HepG2 (cell line): ENCODE measurements around the gene STX10. TPM values are rescaled to one million over a fixed set of nuclear protein-coding genes. Genes with fewer than 3 reads are reported as not detected.

Source experiments
- ATF7 ChIP-seq, 2 experiments: fragments of 450-650 bp in 1 of 2; sonication (generic) in 1 of 2; formaldehyde crosslinking in 1 of 2; IDR thresholded peaks; 2 replicates each; pipeline versions ENCODE4 v1.4.0 to v1.6.1; 2016 to 2020; ENCODE audit warnings: antibody characterized with exemption in 1 of 2, mild to moderate bottlenecking in 1 of 2, missing genetic modification reagents in 1 of 2
- BCL6 ChIP-seq: IDR thresholded peaks from 2 replicates; pipeline ENCODE4 v1.6.1; 2016; ENCODE audit warnings: missing genetic modification reagents, missing compliant biosample characterization
- ELF1 ChIP-seq: sonication (generic); formaldehyde crosslinking; IDR thresholded peaks from 2 replicates; pipeline ENCODE4 v1.4.0; 2020; ENCODE audit warnings: missing genetic modification reagents
- ETV5 ChIP-seq: IDR thresholded peaks from 2 replicates; pipeline ENCODE4 v1.6.1; 2018; ENCODE audit warnings: missing biosample characterization, missing genetic modification reagents, inconsistent platforms, borderline replicate concordance
- GZF1 ChIP-seq: sonication (generic); formaldehyde crosslinking; IDR thresholded peaks from 2 replicates; pipeline ENCODE4 v1.5.1; 2020; ENCODE audit warnings: mild to moderate bottlenecking, missing genetic modification reagents
- HCFC1 ChIP-seq: fragments of 150-350 bp; IDR thresholded peaks from 2 replicates; pipeline ENCODE4 v1.6.1; 2014; ENCODE audit warnings: low read depth, low read length
- HDAC2 ChIP-seq: sonication (generic); formaldehyde crosslinking; IDR thresholded peaks from 2 replicates; pipeline ENCODE4 v1.4.0; 2020; ENCODE audit warnings: missing genetic modification reagents
- KDM5A ChIP-seq: fragments of 200-600 bp; sonication (generic); IDR thresholded peaks from 2 replicates; pipeline ENCODE4 v1.7.0; 2018; ENCODE audit warnings: antibody characterized with exemption, mild to moderate bottlenecking, low read length, borderline replicate concordance
- NKX3-1 ChIP-seq: sonication (generic); formaldehyde crosslinking; IDR thresholded peaks from 2 replicates; pipeline ENCODE4 v1.5.0; 2020; ENCODE audit warnings: missing genetic modification reagents
- PHF20 ChIP-seq: sonication (generic); formaldehyde crosslinking; IDR thresholded peaks from 2 replicates; pipeline ENCODE4 v1.5.0; 2020; ENCODE audit warnings: mild to moderate bottlenecking, missing genetic modification reagents
- SAP130 ChIP-seq: IDR thresholded peaks from 2 replicates; pipeline ENCODE4 v1.6.1; 2016; ENCODE audit warnings: low read depth
- XRCC5 ChIP-seq: fragments of 200-400 bp; formaldehyde crosslinking; optimal IDR thresholded peaks from 2 replicates; pipeline ENCODE3; 2017; ENCODE audit warnings: mild to moderate bottlenecking, low read length
- ZFP37 ChIP-seq: sonication (generic); formaldehyde crosslinking; IDR thresholded peaks from 2 replicates; pipeline ENCODE4 v1.4.0; 2020; ENCODE audit warnings: missing genetic modification reagents, borderline replicate concordance
- ZNF160 ChIP-seq: sonication (generic); formaldehyde crosslinking; IDR thresholded peaks from 2 replicates; pipeline ENCODE4 v1.8.0; 2022; ENCODE audit warnings: mild to moderate bottlenecking, inconsistent platforms, missing genetic modification reagents
- ZNF329 ChIP-seq: sonication (generic); formaldehyde crosslinking; IDR thresholded peaks from 2 replicates; pipeline ENCODE4 v1.9.0; 2021; ENCODE audit warnings: low read depth, mild to moderate bottlenecking, missing genetic modification reagents
- ZNF354B ChIP-seq: sonication (generic); formaldehyde crosslinking; IDR thresholded peaks from 2 replicates; pipeline ENCODE4 v1.8.0; 2022; ENCODE audit warnings: mild to moderate bottlenecking, missing genetic modification reagents
- ZNF468 ChIP-seq: sonication (generic); formaldehyde crosslinking; IDR thresholded peaks from 2 replicates; pipeline ENCODE4 v1.8.0; 2022; ENCODE audit warnings: mild to moderate bottlenecking, moderate library complexity, missing genetic modification reagents
- ZNF543 ChIP-seq: sonication (generic); formaldehyde crosslinking; IDR thresholded peaks from 2 replicates; pipeline ENCODE4 v1.4.0; 2020; ENCODE audit warnings: mild to moderate bottlenecking, missing genetic modification reagents
- ZNF570 ChIP-seq: sonication (generic); formaldehyde crosslinking; IDR thresholded peaks from 2 replicates; pipeline ENCODE4 v1.4.0; 2020; ENCODE audit warnings: mild to moderate bottlenecking, missing genetic modification reagents, borderline replicate concordance
- ZNF614 ChIP-seq: IDR thresholded peaks from 2 replicates; pipeline ENCODE4 v1.6.1; 2018; ENCODE audit warnings: missing biosample characterization, missing genetic modification reagents, inconsistent platforms, borderline replicate concordance
- ZNF709 ChIP-seq: sonication (generic); formaldehyde crosslinking; IDR thresholded peaks from 2 replicates; pipeline ENCODE4 v1.5.0; 2020; ENCODE audit warnings: mild to moderate bottlenecking, missing genetic modification reagents
- ZNF768 ChIP-seq: sonication (generic); formaldehyde crosslinking; IDR thresholded peaks from 2 replicates; pipeline ENCODE4 v1.4.0; 2020; ENCODE audit warnings: missing genetic modification reagents
- polyA plus RNA-seq, 8 experiments: library from polyadenylated mRNA; depleted of rRNA in 3 of 8; stranded (reverse) in 7 of 8; unstranded in 1 of 8; fragments of >200 nt; fragmentation: Illumina TruSeq in 4 of 8; extraction: Trizol in 4 of 8; gene quantifications; 2 replicates each; pipeline versions ENCODE4 v1.2.1 to v1.2.3, GENCODE V29; 2011 to 2016; ENCODE audit warnings: low read depth in 4 of 8, missing spikeins in 1 of 8, mixed read lengths in 1 of 8; ENCODE audit not compliant: insufficient read depth in 1 of 8
- total RNA-seq, 5 experiments: library from RNA; depleted of rRNA; stranded (reverse); fragments of >200 nt; fragmentation: Illumina TruSeq; extraction: Trizol; gene quantifications; 2 replicates each; pipeline ENCODE4 v1.2.3, GENCODE V29; 2016; ENCODE audit warnings: low read depth in 1 of 5
- TF ChIP-seq, protein P1 (sequence below): sonication (generic); formaldehyde crosslinking; IDR thresholded peaks from 2 replicates; pipeline ENCODE4 v1.9.0; 2021; ENCODE audit warnings: missing genetic modification reagents, borderline replicate concordance
- TF ChIP-seq, protein P2 (sequence below): sonication (generic); formaldehyde crosslinking; IDR thresholded peaks from 2 replicates; pipeline ENCODE4 v1.5.0; 2020; ENCODE audit warnings: missing genetic modification reagents
- TF ChIP-seq, protein P3 (sequence below): sonication (generic); formaldehyde crosslinking; IDR thresholded peaks from 2 replicates; pipeline ENCODE4 v1.8.0; 2022; ENCODE audit warnings: missing genetic modification reagents, mild to moderate bottlenecking, moderate library complexity, borderline replicate concordance

Gene STX10
- total and polyA plus RNA-seq, 2 of the 13 experiments (the other 11 are each of a cell fraction or from before 2014, with no cell fraction given): 47.9 to 66.4 TPM

DNA sequence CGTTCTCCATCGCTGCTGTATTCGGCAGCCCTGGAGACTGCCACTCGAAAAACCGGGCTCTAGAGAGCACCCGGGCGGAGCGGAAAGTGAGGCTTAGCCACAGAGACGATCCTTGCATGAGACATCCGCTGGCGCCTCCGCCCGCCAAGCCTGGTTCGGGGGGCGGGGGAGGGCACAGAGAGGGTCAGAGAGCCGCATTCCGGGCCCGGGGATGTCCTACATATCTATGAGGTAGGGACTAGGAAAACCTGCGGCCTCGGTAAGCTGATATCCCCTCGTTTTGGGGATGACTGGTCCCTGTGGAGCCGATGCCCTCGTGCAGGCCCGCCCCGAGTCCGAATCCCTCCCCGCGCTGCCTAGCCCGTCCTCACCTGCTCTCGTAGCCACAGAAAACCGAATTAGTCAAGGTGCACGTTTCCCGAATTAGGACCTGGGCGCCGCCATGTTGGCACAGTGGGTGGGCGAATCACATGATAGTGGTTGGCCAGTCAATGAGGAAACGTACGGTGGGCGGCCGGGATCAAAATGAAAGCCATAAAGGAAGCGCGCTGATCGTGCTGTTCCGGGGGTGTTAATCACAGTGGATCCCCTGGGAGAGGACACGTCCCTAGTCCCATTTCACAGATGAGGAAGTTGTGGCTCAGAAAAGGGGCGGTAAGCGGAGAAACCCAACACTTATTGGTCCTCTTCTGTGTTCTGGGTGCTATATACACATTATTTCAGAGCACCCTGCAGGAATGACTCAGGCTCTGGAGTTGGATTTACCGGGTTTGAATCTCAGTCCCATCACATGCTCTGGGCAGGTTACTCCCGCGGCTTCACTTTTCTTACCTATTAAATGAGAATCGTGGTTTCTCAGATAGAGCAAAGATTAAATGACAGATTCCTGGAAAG, 33.6 kb downstream of the STX10 start, which contains the start of gene TRMT1 (continued):
- TF ChIP-seq ZNF160 (CRISPR knock-in tag) (no peak), GZF1 (no peak), ZNF329 (no peak), BCL6 (CRISPR knock-in tag) (peak; percentile 48), ZFP37 (CRISPR knock-in tag) (peak; percentile 50; the same call in 1 of the 2 replicates), KDM5A (peak; percentile 100), ZNF709 (CRISPR knock-in tag) (no peak; the same call in 1 of the 2 replicates), XRCC5 (peak; percentile 66), ETV5 (CRISPR knock-in tag) (peak; percentile 53; the same call in 1 of the 2 replicates), HCFC1 (peak; percentile 75), ATF7 (IDR thresholded peaks at IDR 0.05) (no peak), ATF7 (CRISPR knock-in tag; IDR thresholded peaks at IDR 0.05) (0 out of 2 replicates have a peak, but pooled peaks have one; percentile 28), NKX3-1 (no peak), PHF20 (CRISPR knock-in tag) (peak; percentile 99), ZNF468 (no peak), ZNF768 (no peak; the same call in 1 of the 2 replicates), ZNF543 (CRISPR knock-in tag) (no peak), SAP130 (CRISPR knock-in tag) (peak; percentile 100), ZNF354B (CRISPR knock-in tag) (no peak), ZNF570 (CRISPR knock-in tag) (no peak), HDAC2 (CRISPR knock-in tag) (peak; percentile 94), ELF1 (peak; percentile 83), ZNF614 (0 out of 2 replicates have a peak, but pooled peaks have one; percentile 58)
- TF ChIP-seq, protein P1, sequence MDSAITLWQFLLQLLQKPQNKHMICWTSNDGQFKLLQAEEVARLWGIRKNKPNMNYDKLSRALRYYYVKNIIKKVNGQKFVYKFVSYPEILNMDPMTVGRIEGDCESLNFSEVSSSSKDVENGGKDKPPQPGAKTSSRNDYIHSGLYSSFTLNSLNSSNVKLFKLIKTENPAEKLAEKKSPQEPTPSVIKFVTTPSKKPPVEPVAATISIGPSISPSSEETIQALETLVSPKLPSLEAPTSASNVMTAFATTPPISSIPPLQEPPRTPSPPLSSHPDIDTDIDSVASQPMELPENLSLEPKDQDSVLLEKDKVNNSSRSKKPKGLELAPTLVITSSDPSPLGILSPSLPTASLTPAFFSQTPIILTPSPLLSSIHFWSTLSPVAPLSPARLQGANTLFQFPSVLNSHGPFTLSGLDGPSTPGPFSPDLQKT: no peak
- TF ChIP-seq, protein P2, sequence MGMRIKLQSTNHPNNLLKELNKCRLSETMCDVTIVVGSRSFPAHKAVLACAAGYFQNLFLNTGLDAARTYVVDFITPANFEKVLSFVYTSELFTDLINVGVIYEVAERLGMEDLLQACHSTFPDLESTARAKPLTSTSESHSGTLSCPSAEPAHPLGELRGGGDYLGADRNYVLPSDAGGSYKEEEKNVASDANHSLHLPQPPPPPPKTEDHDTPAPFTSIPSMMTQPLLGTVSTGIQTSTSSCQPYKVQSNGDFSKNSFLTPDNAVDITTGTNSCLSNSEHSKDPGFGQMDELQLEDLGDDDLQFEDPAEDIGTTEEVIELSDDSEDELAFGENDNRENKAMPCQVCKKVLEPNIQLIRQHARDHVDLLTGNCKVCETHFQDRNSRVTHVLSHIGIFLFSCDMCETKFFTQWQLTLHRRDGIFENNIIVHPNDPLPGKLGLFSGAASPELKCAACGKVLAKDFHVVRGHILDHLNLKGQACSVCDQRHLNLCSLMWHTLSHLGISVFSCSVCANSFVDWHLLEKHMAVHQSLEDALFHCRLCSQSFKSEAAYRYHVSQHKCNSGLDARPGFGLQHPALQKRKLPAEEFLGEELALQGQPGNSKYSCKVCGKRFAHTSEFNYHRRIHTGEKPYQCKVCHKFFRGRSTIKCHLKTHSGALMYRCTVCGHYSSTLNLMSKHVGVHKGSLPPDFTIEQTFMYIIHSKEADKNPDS (CRISPR knock-in tag): no peak
- TF ChIP-seq, protein P3, sequence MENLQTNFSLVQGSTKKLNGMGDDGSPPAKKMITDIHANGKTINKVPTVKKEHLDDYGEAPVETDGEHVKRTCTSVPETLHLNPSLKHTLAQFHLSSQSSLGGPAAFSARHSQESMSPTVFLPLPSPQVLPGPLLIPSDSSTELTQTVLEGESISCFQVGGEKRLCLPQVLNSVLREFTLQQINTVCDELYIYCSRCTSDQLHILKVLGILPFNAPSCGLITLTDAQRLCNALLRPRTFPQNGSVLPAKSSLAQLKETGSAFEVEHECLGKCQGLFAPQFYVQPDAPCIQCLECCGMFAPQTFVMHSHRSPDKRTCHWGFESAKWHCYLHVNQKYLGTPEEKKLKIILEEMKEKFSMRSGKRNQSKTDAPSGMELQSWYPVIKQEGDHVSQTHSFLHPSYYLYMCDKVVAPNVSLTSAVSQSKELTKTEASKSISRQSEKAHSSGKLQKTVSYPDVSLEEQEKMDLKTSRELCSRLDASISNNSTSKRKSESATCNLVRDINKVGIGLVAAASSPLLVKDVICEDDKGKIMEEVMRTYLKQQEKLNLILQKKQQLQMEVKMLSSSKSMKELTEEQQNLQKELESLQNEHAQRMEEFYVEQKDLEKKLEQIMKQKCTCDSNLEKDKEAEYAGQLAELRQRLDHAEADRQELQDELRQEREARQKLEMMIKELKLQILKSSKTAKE (CRISPR knock-in tag): no peak
